GM12878 (cell line): ENCODE data around the gene MAGI2. TPM values are rescaled to one million over a fixed set of nuclear protein-coding genes. Genes with fewer than 3 reads are reported as not detected.

Experiments
- ATAC-seq: fragments of 200-7000 bp; cut with Tn5 transposase; 3 replicates; pipeline ENCODE4 v1.9.1; 2020; ENCODE audit warnings: mild to moderate bottlenecking, moderate library complexity
- BruUV-seq: library from RNA; stranded (reverse); fragments of 400-500 nt; replicated peaks from 2 replicates; lab custom pipeline; 2021; lab: Mats Ljungman, UMichigan
- CTCF ChIA-PET: fragments of 300-600 bp; sonication (Branson Sonifier 250); formaldehyde crosslinking; extraction: SDS; loops from one replicate; lab custom pipeline; 2021; ENCODE audit warnings: inconsistent platforms; lab: Yijun Ruan, JAX
- POLR2A ChIA-PET: fragments of 350-600 bp; formaldehyde crosslinking; extraction: SDS; loops from one replicate; lab custom pipeline; 2021; ENCODE audit warnings: inconsistent platforms; lab: Charles Lee
- RAD21 ChIA-PET: fragments of 300-600 bp; sonication (Branson Sonifier 250); formaldehyde crosslinking; loops from one replicate; lab custom pipeline; 2023; ENCODE audit warnings: antibody characterized with exemption; ENCODE audit not compliant: unreplicated experiment; lab: Charles Lee
- SMC1A ChIA-PET: fragments of 300-600 bp; sonication (Branson Sonifier 250); formaldehyde crosslinking; loops from one replicate; lab custom pipeline; 2023; ENCODE audit not compliant: unreplicated experiment, uncharacterized antibody; lab: Charles Lee
- DNase-seq: peaks from one replicate; pipeline ENCODE4 v3.0.0-alpha.2; 2011; ENCODE audit warnings: low read depth, low spot score
- FAIRE-seq: peaks from 3 replicates; lab custom pipeline; 2011; peaks lifted over from hg19 to GRCh38; lab: Jason Lieb, UNC
- H2AFZ ChIP-seq: 2 replicates; pipeline ENCODE4 v1.6.0; 2011; ENCODE audit warnings: low read depth, low read length, control low read depth; ENCODE audit not compliant: control insufficient read depth
- H3K27ac ChIP-seq: 2 replicates; pipeline ENCODE4 v1.5.1; 2011; ENCODE audit warnings: control low read depth; ENCODE audit not compliant: control insufficient read depth, insufficient read depth
- H3K27me3 ChIP-seq, 2 experiments: replicated peaks in 1 of 2; 2 replicates each; pipeline versions ENCODE4 v1.6.0 to v1.6.1; 2011; ENCODE audit warnings: low read length in 1 of 2; ENCODE audit not compliant: control insufficient read depth in 2 of 2, insufficient read depth in 2 of 2
- H3K36me3 ChIP-seq, 2 experiments: 2 replicates each; pipeline ENCODE4 v1.5.1; 2011; ENCODE audit warnings: low read length in 1 of 2; ENCODE audit not compliant: control insufficient read depth in 2 of 2, insufficient read depth in 2 of 2
- H3K4me1 ChIP-seq: 2 replicates; pipeline ENCODE4 v1.6.1; 2011; ENCODE audit warnings: mild to moderate bottlenecking, low read length, moderate library complexity, mixed read lengths; ENCODE audit not compliant: control insufficient read depth, insufficient read depth
- H3K4me2 ChIP-seq: 2 replicates; pipeline ENCODE4 v1.6.0; 2011; ENCODE audit warnings: control low read depth; ENCODE audit not compliant: control insufficient read depth, insufficient read depth
- H3K4me3 ChIP-seq: fragments of 200-600 bp; sonication (generic); 2 replicates; pipeline ENCODE4 v1.5.1; 2016
- H3K79me2 ChIP-seq: 2 replicates; pipeline ENCODE4 v1.6.0; 2011; ENCODE audit warnings: low read length; ENCODE audit not compliant: control insufficient read depth, insufficient read depth
- H3K9ac ChIP-seq: 2 replicates; pipeline ENCODE4 v1.8.0; 2011; ENCODE audit warnings: low read length, control low read depth, mixed read lengths; ENCODE audit not compliant: control insufficient read depth, insufficient read depth
- H3K9me3 ChIP-seq: replicated peaks from 3 replicates; pipeline ENCODE4 v1.5.1; 2011; ENCODE audit warnings: mild to moderate bottlenecking, low read length; ENCODE audit not compliant: control insufficient read depth, insufficient read depth
- H4K20me1 ChIP-seq: 2 replicates; pipeline ENCODE4 v1.6.0; 2011; ENCODE audit not compliant: control insufficient read depth, insufficient read depth
- E4F1 ChIP-seq: fragments of 450-650 bp; IDR thresholded peaks from 2 replicates; pipeline ENCODE4 v1.6.1; 2018; ENCODE audit warnings: borderline replicate concordance, mild to moderate bottlenecking; ENCODE audit not compliant: partially characterized antibody
- EP300 ChIP-seq, 2 experiments: fragments of 150-350 bp in 1 of 2; IDR thresholded peaks; 2 replicates each; pipeline ENCODE4 v1.6.1; 2011 to 2012; ENCODE audit warnings: low read depth in 2 of 2, low read length in 2 of 2, borderline replicate concordance in 1 of 2, improper control_type of control experiment in 1 of 2, inconsistent platforms in 1 of 2; ENCODE audit not compliant: control insufficient read depth in 1 of 2
- FOXK2 ChIP-seq: fragments of 450-650 bp; IDR thresholded peaks from 2 replicates; pipeline ENCODE4 v1.6.1; 2017; ENCODE audit warnings: mild to moderate bottlenecking, moderate library complexity
- GATAD2B ChIP-seq: fragments of 450-650 bp; conservative IDR thresholded peaks from 2 replicates; pipeline ENCODE4 v1.6.1; 2017; ENCODE audit warnings: low read depth, mild to moderate bottlenecking, moderate library complexity
- MTA2 ChIP-seq: fragments of 450-650 bp; IDR thresholded peaks from 2 replicates; pipeline ENCODE4 v1.6.1; 2016; ENCODE audit warnings: low read depth, mild to moderate bottlenecking, moderate library complexity
- NBN ChIP-seq: fragments of 450-650 bp; IDR thresholded peaks from 2 replicates; pipeline ENCODE4 v1.6.1; 2016
- NFXL1 ChIP-seq: fragments of 450-650 bp; IDR thresholded peaks from 2 replicates; pipeline ENCODE4 v1.6.1; 2017; ENCODE audit warnings: antibody characterized with exemption, mild to moderate bottlenecking, borderline replicate concordance
- NRF1 ChIP-seq: conservative IDR thresholded peaks from 2 replicates; pipeline ENCODE4 v1.6.1; 2011; ENCODE audit warnings: mild to moderate bottlenecking, low read depth, low read length, improper control_type of control experiment
- PBX3 ChIP-seq: IDR thresholded peaks from 2 replicates; pipeline ENCODE4 v1.6.1; 2011; ENCODE audit warnings: mild to moderate bottlenecking, low read depth, low read length, moderate library complexity; ENCODE audit not compliant: insufficient replicate concordance
- POLR2AphosphoS2 ChIP-seq: IDR thresholded peaks from 2 replicates; pipeline ENCODE4 v1.6.1; 2011; ENCODE audit warnings: low read depth, mild to moderate bottlenecking, low read length, improper control_type of control experiment, moderate library complexity
- RAD21 ChIP-seq: IDR thresholded peaks from 2 replicates; pipeline ENCODE4 v1.6.1; 2011; ENCODE audit warnings: mild to moderate bottlenecking, low read depth, low read length, moderate library complexity; ENCODE audit not compliant: insufficient read depth
- SIX5 ChIP-seq: IDR thresholded peaks from 2 replicates; pipeline ENCODE4 v1.6.1; 2011; ENCODE audit warnings: mild to moderate bottlenecking, low read depth, low read length, moderate library complexity; ENCODE audit not compliant: severe bottlenecking
- SMAD1 ChIP-seq: fragments of 450-650 bp; IDR thresholded peaks from 2 replicates; pipeline ENCODE4 v1.6.1; 2018; ENCODE audit warnings: mild to moderate bottlenecking, low read depth; ENCODE audit not compliant: partially characterized antibody
- SMAD5 ChIP-seq: IDR thresholded peaks from 2 replicates; pipeline ENCODE4 v1.6.1; 2016; ENCODE audit warnings: antibody characterized with exemption, low read depth
- SREBF2 ChIP-seq: IDR thresholded peaks from 2 replicates; pipeline ENCODE4 v1.6.1; 2012; ENCODE audit warnings: mild to moderate bottlenecking, low read length
- TAF1 ChIP-seq: IDR thresholded peaks from 2 replicates; pipeline ENCODE4 v1.6.1; 2011; ENCODE audit warnings: mild to moderate bottlenecking, low read depth, low read length, borderline replicate concordance
- ZBTB4 ChIP-seq: fragments of 450-650 bp; formaldehyde crosslinking; IDR thresholded peaks from 2 replicates; pipeline ENCODE4 v1.4.0; 2022; ENCODE audit warnings: mild to moderate bottlenecking, moderate library complexity
- ZNF217 ChIP-seq: fragments of 450-650 bp; IDR thresholded peaks from 2 replicates; pipeline ENCODE4 v1.6.1; 2017; ENCODE audit warnings: antibody characterized with exemption, mild to moderate bottlenecking
- WGBS: methylation state at CpG from one replicate; pipeline ENCODE4 v1.1.6; 2016; ENCODE audit warnings: low lambda C conversion rate; ENCODE audit not compliant: insufficient replicate concordance, insufficient coverage; ENCODE audit errors: missing lambda C conversion rate; 5-methylcytosine and 5-hydroxymethylcytosine counted together
- in situ Hi-C: fragments of 300-500 bp; cut with MboI; formaldehyde crosslinking; loops from 9 replicates; pipeline ENCODE4 v1.14.3; 2018; ENCODE audit warnings: mixed read lengths
- intact Hi-C: fragments of 100-400 bp; cut with micrococcal nuclease; formaldehyde crosslinking; loops from one replicate; pipeline ENCODE4 v1.14.2; 2022; ENCODE audit not compliant: unreplicated experiment
- polyA plus RNA-seq, 11 experiments: library from polyadenylated mRNA; depleted of rRNA in 4 of 11; unstranded in 6 of 11; stranded (reverse) in 5 of 11; fragments of >200 nt; fragmentation: Nextera tagmentation in 4 of 11; fragmentation: Illumina TruSeq in 1 of 11; extraction: Ambion mirVana in 4 of 11; extraction: Trizol in 1 of 11; gene quantifications; 1 replicate in 1 of 11; 2 replicates in 10 of 11; pipeline versions ENCODE4 v1.2.1 to v1.2.3, GENCODE V29; 2011 to 2016; ENCODE audit warnings: inconsistent platforms in 2 of 11, missing spikeins in 2 of 11, low read depth in 1 of 11
- total RNA-seq, 4 experiments: library from RNA; depleted of rRNA in 3 of 4; stranded (reverse); fragments of >200 nt in 3 of 4; fragmentation: Illumina TruSeq in 1 of 4; extraction: Trizol in 1 of 4; gene quantifications; 2 replicates each; pipeline versions ENCODE4 v1.2.1 to v1.2.3, GENCODE V29; 2013 to 2021

The MAGI2 gene
- total and polyA plus RNA-seq, 10 of the 15 experiments (the other 5 are each of a cell fraction or from before 2014, with no cell fraction given), result 0.01 to 0.31 (median 0.05) TPM; not detected in 2

GRCh38 chr7:78261302-78261701 lies 1192.2 kb downstream of the MAGI2 start:
- no peaks in the 10 kb centered on the region for H3K27me3 ChIP-seq
- no peaks in the 10 kb centered on the region for H3K79me2 ChIP-seq
- ChIA-PET CTCF (interaction anchor here (1.1 kb wide), 1 partner anchor 22 kb away, joined by 3 read pairs; no protein-coding TSS in a partner anchor), SMC1A (no interaction called here), RAD21 (no interaction called here), POLR2A (no interaction called here)
- no peak overlapping the region for H2AFZ ChIP-seq
- in situ Hi-C loops (no loop called here), intact Hi-C loops (no loop called here)
- no peak overlapping the region for H3K27ac ChIP-seq
- no TSS peak for BruUV-seq
- FAIRE-seq (no peak), ATAC-seq (no peak), DNase-seq (no peak)
- no peaks in the 10 kb centered on the region for H4K20me1 ChIP-seq
- no peak overlapping the region for H3K4me2 ChIP-seq
- no peaks in the 10 kb centered on the region for H3K9me3 ChIP-seq
- no peak overlapping the region for H3K9ac ChIP-seq
- H3K4me1 ChIP-seq, result no peaks in the 10 kb centered on the region
- WGBS, result 6% methylated on average over 2 of the region's 2 CpGs
- H3K36me3 ChIP-seq, result no peaks in the 10 kb centered on the region
- H3K4me3 ChIP-seq, result no peak overlapping the region
- TF ChIP-seq SREBF2, result no peak
- no peak for TF ChIP-seq SMAD1
- no peak for TF ChIP-seq SMAD5
- no peak for TF ChIP-seq PBX3
- no peak for TF ChIP-seq NBN
- TF ChIP-seq POLR2AphosphoS2, result no peak
- no peak for TF ChIP-seq FOXK2
- no peak for TF ChIP-seq MTA2
- TF ChIP-seq NFXL1, result no peak
- no peak for TF ChIP-seq EP300 (IDR thresholded peaks at IDR 0.05; ENCODE audit: borderline replicate concordance in 1 of 2, control insufficient read depth in 1 of 2, low read depth in 2 of 2, low read length in 2 of 2)
- no peak for TF ChIP-seq E4F1
- TF ChIP-seq RAD21, result no peak
- no peak for TF ChIP-seq ZBTB4 (CRISPR knock-in tag)
- no peak for TF ChIP-seq TAF1
- no peak for TF ChIP-seq SIX5
- no peak for TF ChIP-seq GATAD2B
- no peak for TF ChIP-seq NRF1
- TF ChIP-seq ZNF217, result no peak
